Hematopoietic multipotent progenitor cell treated with erythropoietin and hydrocortisone succinate and interleukin-3 and kit ligand, for 17 days (in vitro differentiated cells): ENCODE results near the gene CATSPER4.

Experiments
- DNase-seq: peaks from one replicate; pipeline ENCODE4 v3.0.0-alpha.2; 2015; ENCODE audit warnings: low spot score

CATSPER4 gene

GRCh38 chr1:26190373-26190987, at the start of gene CATSPER4:
Gene CATSPER4 (plus strand): TSS chr1:26190602. CDS start chr1:26190628, 26 bp downstream.
- peak; percentile 20 for DNase-seq

GRCh38 chr1:26142159-26142558, 48.2 kb upstream of the CATSPER4 start:
- no peak for DNase-seq

DNA sequence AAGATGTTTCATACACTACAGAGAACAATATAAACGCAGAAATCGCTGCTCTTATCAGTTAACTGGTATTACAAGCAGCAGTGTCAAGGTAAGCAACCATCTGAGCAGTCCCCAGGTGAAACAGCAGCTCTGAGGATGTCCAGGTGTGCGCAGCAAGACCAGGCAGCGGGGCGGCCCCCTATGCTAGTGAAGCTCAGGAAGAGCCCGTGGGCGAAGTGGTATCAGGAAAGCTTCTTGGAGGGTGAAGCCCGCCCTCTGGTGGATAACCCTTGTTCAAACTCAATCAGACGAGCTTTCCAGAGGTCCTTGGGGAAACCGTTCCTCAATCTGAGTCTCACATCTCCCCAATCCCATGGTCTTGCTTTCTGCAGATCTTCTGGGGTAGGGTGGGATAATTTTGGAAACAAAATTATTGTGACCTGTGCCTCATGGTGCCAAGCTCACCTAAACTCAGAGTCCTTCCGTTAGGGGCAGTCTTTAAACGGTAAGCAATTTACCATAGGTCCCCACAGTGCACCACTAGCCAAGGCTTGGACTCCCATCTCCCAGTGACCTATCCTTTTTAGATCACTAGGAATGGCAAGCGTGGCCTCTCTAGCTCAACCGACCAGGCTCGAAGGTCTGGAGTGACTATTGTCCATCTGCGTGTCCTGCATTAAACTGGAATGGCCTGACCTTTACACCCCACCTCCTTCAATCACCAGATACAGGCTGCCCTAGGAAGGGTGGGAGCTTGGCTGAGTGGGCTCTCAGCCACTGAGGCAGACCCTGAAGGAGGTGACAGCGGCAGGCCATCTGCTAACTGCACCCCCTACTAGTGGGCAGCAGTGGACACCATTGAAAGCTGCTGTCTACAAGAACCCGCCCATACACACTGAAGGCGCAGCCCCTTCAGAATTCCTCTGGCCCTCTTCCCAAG, 45.1 kb upstream of the CATSPER4 start:
- peak; percentile 94 for DNase-seq

GRCh38 chr1:26145960-26146294, 44.5 kb upstream of the CATSPER4 start:
- DNase-seq: no peak

DNA sequence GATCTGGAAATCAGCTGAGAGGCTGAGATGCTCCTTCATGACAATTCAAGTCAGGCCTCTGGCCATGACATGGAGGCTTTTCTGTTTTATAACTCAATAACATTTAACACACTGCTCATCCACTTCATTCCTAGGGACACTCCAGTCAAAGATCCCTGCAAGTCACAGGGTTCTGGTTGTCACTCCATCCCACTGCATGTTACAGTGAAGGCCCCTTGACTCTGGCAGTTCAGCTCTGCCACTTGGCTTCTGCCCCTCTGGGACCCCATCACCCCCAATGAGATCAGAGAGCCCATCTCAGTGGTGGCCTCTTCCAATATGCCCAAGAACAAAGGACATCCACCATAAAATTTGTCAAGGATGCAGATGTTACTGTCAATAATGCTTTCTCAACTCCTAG, 41.5 kb upstream of the CATSPER4 start:
- DNase-seq: no peak

DNA sequence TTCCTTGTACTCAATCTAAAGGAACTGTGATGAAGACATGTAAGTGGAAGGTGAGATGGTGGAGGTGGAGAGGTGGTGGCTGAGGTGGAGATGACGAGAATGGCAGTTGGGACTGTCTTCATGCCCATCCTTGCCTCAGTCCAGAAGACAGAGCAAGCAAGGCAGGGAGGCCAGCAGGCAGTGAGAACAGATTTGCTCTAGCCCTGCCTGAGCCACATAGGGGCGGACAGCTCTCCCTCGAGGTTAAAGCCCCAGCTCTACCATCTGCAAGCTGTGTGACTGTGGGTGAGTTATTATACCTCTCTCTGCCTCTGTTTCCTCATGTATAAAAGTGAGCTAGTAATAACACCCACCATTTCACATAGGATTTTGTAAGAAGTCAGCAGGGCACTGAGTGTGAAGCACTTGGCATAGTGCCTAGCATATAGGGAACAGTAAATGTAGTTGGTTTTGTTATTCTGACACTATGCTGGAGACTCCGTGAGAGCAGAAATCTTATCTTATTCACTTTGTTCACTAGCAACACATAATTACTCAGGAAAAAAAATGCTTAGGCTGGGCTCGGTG, 36.4 kb upstream of the CATSPER4 start:
- DNase-seq: no peak

GRCh38 chr1:26154750-26155149, 35.7 kb upstream of the CATSPER4 start:
- no peak for DNase-seq

GRCh38 chr1:26155370-26156284, 34.8 kb upstream of the CATSPER4 start:
- no peak for DNase-seq

- DNase-seq: no peak
Observed at GRCh38 chr1:26156285-26157038, 33.9 kb upstream of the CATSPER4 start.

DNA sequence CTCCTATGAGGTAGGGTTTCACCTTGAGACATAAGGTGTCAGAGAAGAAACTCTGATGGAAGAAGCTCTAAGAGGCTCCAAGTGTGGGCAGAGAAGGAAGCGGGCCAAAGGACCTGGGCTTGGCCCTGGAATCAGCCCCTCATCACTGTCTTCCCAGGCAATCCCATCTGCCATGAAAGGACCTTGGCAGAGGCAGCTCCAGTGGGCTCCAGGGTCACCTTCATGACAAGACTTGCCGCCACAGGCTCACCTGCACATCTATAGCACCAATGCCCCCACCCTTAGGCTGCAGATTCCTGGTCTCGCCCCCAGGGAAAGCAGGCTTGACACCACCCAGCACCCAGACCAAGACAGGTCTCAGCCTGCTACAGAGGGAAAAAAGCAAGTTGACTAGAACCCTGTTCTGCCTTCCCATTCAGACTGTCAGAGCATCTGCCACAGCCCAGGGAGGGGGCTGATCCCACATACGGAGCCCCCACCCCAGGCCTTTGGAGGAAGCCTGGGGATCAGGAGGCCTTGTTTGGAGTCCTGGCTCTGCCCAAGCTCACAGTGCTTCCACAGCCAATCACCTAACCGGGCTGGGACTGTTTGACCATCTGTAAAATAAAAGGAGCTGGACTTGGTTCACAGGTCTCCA, 32.0 kb upstream of the CATSPER4 start:
- no peak for DNase-seq

DNA sequence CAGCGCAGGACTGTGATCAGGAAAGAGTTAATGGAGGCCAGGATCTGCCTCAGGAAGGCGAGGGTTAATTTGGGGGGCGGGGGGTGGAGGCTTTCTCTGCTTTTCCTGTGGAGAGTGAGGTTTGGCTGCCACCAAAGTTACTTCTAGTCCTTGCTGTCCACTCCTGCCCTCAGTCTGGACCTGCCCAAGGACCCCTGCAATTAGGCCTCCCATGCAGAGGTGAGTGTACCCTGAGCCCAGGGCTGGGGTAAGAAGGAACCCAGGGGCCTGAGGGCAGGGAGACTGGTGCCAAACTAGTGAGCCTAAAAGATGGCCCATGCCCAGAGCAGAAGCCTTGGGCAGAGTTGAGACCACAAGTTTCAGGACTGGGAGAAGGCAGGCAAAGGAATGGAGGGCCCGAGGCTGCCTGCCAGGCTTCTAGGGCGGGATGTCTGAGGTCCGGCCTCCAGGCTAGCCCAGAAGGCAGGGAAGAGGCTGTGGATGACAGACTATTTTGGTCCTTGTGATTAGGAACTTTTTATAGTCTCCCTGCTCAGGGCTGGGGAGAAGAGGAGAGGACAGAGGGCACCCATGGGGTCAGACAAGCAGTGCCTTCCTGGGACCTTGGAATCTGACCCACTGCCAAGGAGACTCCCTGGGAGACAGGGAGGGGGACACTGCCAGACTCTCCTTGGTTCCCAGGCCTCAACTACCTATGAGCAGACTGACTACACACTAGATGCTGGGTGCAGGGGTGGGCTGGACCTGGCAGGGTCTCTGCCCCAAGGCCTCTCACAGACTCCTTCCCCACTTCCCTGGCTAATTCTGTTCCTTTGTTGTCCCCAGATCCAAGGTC, 31.3 kb upstream of the CATSPER4 start, which contains the start of gene FAM110D:
TSS of gene FAM110D (plus strand) at position 172 of the 835 bp plus-strand sequence. CDS start 2,213 bp downstream, outside the sequence.
- no peak for DNase-seq

DNA sequence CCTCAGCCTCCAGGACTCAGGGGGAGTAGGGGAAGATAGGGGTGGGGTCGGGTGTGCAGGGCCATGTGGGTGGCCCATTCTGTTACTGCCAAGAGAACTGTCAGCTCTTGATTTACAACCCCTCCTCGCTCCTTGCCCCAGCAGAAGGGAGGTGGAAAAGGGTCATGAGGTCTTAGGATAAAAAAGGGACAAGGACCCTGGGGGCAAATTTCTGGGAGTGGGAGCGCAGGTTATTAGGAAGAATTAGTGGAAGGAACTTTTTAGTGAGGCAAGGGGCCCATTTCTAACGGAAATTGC, 30.7 kb upstream of the CATSPER4 start:
- DNase-seq: no peak

GRCh38 chr1:26160527-26161414, 29.6 kb upstream of the CATSPER4 start:
- peak; percentile 29 for DNase-seq

GRCh38 chr1:26161415-26162219, 28.8 kb upstream of the CATSPER4 start:
- peak; percentile 46 for DNase-seq

DNA sequence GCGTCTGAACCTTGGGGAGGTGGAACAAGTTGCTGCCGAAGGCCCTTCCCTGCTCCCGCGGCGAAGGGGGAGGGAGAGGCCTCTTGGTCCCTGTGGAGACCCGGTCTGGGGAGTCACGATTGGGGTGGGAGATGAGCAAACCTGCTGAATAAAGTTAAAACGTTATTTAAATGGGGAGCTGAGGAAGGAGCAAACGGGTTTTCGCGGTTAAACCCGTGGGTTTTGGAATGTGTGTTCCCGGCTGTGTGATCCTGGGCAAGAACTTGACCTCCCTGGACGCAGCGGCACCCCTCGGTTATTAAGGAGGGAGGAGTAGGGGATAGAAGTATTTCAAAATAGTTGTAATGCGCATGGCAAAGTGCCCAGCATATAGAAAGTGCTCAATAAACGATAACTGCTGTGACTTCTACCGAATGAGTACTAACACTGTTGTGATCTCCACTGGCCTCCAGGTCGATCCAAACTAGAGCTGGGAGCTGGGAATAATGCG, 28.1 kb upstream of the CATSPER4 start:
- DNase-seq: no peak

DNA sequence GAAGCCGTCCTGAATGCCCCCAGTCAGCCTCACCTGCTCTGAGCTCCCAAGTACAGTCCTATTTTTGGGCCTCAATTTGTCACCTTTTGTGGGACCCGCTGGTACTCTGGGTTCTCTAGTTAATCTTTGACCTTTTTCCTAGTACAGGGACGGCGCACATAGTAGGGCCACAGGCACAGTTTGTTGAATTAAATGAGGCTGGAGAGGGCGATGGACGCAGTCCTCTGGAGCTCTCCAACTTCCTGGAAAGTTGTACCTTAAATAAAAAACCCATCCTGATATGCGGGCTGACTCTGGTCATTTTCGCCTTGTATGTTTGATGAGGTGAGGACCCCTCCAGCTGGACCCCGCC, 26.7 kb upstream of the CATSPER4 start:
- no peak for DNase-seq

- DNase-seq: peak; percentile 42
Observed at GRCh38 chr1:26164036-26164860, 26.2 kb upstream of the CATSPER4 start.
